Endothelial cell of umbilical vein (primary cell): ENCODE measurements around the gene SMIM38. TPM values are rescaled to one million over a fixed set of nuclear protein-coding genes. Genes with fewer than 3 reads are reported as not detected.

Experiments used
- BruUV-seq: library from RNA; stranded (reverse); fragments of 400-500 nt; replicated peaks from 2 replicates; lab custom pipeline; 2021; lab: Mats Ljungman, UMichigan
- CTCF ChIA-PET: fragments of 300-600, 350-600 bp; sonication (Branson Sonifier 250); formaldehyde crosslinking; loops from one replicate; lab custom pipeline; 2021; ENCODE audit warnings: antibody characterized with exemption, inconsistent platforms; lab: Charles Lee
- POLR2A ChIA-PET: fragments of 300-600, 350-600 bp; sonication (Branson Sonifier 250); formaldehyde crosslinking; loops from one replicate; lab custom pipeline; 2021; ENCODE audit warnings: antibody characterized with exemption, inconsistent platforms; lab: Charles Lee
- DNase-seq: peaks from one replicate; pipeline ENCODE4 v3.0.0-alpha.2; 2011; ENCODE audit warnings: low read depth, low spot score
- FAIRE-seq: peaks from 2 replicates; lab custom pipeline; 2011; peaks lifted over from hg19 to GRCh38; lab: Jason Lieb, UNC
- H2AFZ ChIP-seq: 2 replicates; pipeline ENCODE4 v1.6.0; 2012; ENCODE audit warnings: low read depth, low read length, control low read depth, inconsistent platforms
- H3K27ac ChIP-seq: 2 replicates; pipeline ENCODE4 v1.5.1; 2011; ENCODE audit warnings: low read depth, mild to moderate bottlenecking, control low read depth, low read length, moderate library complexity; ENCODE audit not compliant: insufficient read depth
- H3K27me3 ChIP-seq, 2 experiments: 2 replicates each; pipeline versions ENCODE4 v1.6.0 to v1.6.1; 2011; ENCODE audit warnings: low read length in 2 of 2, mixed read lengths in 1 of 2; ENCODE audit not compliant: control insufficient read depth in 2 of 2, insufficient read depth in 2 of 2
- H3K36me3 ChIP-seq, 2 experiments: 2 replicates in 1 of 2; 3 replicates in 1 of 2; pipeline ENCODE4 v1.5.1; 2011; ENCODE audit warnings: low read length in 2 of 2, mild to moderate bottlenecking in 1 of 2, moderate library complexity in 1 of 2; ENCODE audit not compliant: control insufficient read depth in 2 of 2, insufficient read depth in 2 of 2; ENCODE audit errors: extremely low read depth in 1 of 2
- H3K4me1 ChIP-seq: 3 replicates; pipeline ENCODE4 v1.5.1; 2011; ENCODE audit warnings: mild to moderate bottlenecking, low read length; ENCODE audit not compliant: control insufficient read depth, insufficient read depth; ENCODE audit errors: extremely low read depth
- H3K4me2 ChIP-seq: 2 replicates; pipeline ENCODE4 v1.6.1; 2011; ENCODE audit warnings: low read length, control low read depth, mixed read lengths; ENCODE audit not compliant: insufficient read depth
- H3K4me3 ChIP-seq, 3 experiments: fragments of 200-600 bp in 1 of 3; sonication (generic), shearing (Covaris generic) in 1 of 3; replicated peaks in 1 of 3; 2 replicates each; pipeline ENCODE4 v1.5.1; 2011 to 2016; ENCODE audit warnings: control low read depth in 3 of 3, low read length in 3 of 3, mild to moderate bottlenecking in 2 of 3, inconsistent platforms in 1 of 3, low read depth in 1 of 3, moderate library complexity in 1 of 3; ENCODE audit not compliant: insufficient read depth in 1 of 3
- H3K79me2 ChIP-seq: 2 replicates; pipeline ENCODE4 v1.6.0; 2012; ENCODE audit warnings: low read length, inconsistent platforms; ENCODE audit not compliant: control insufficient read depth, insufficient read depth
- H3K9ac ChIP-seq: replicated peaks from 2 replicates; pipeline ENCODE3; 2011; ENCODE audit warnings: low read length, control low read depth; ENCODE audit not compliant: insufficient read depth; ENCODE audit errors: extremely low read depth
- H3K9me1 ChIP-seq: replicated peaks from 3 replicates; pipeline ENCODE4 v1.6.0; 2011; ENCODE audit warnings: mild to moderate bottlenecking, low read length; ENCODE audit not compliant: control insufficient read depth, insufficient read depth; ENCODE audit errors: extremely low read depth
- H3K9me3 ChIP-seq: replicated peaks from 2 replicates; pipeline ENCODE4 v1.5.1; 2012; ENCODE audit warnings: low read length, inconsistent platforms; ENCODE audit not compliant: control insufficient read depth, insufficient read depth
- H4K20me1 ChIP-seq: replicated peaks from 2 replicates; pipeline ENCODE3; 2011; ENCODE audit warnings: mild to moderate bottlenecking, low read length; ENCODE audit not compliant: control insufficient read depth, insufficient read depth; ENCODE audit errors: extremely low read depth
- CTCF ChIP-seq, 2 donors: IDR thresholded peaks; 1 replicate in 1 of 2; 2 replicates in 1 of 2; pipeline ENCODE4 v1.5.1; 2011; ENCODE audit warnings: low read length in 2 of 2, mild to moderate bottlenecking in 2 of 2, moderate library complexity in 2 of 2, control low read depth in 1 of 2, inconsistent platforms in 1 of 2, low read depth in 1 of 2; ENCODE audit not compliant: insufficient read depth in 1 of 2; ENCODE audit errors: extremely low read depth in 1 of 2
- EZH2 ChIP-seq: IDR thresholded peaks from 2 replicates; pipeline ENCODE4 v1.6.1; 2012; ENCODE audit warnings: borderline replicate concordance, low read depth, mild to moderate bottlenecking, moderate library complexity, low read length, inconsistent platforms; ENCODE audit not compliant: severe bottlenecking
- FOS ChIP-seq: IDR thresholded peaks from 2 replicates; pipeline ENCODE4 v1.6.1; 2011; ENCODE audit warnings: mild to moderate bottlenecking, low read length, moderate library complexity, borderline replicate concordance; ENCODE audit not compliant: insufficient read depth
- GATA2 ChIP-seq: IDR thresholded peaks from 2 replicates; pipeline ENCODE4 v1.7.0; 2011; ENCODE audit warnings: low read depth, mild to moderate bottlenecking, moderate library complexity, mixed read lengths, low read length; ENCODE audit not compliant: insufficient read length, insufficient read depth
- JUN ChIP-seq: IDR thresholded peaks from 2 replicates; pipeline ENCODE4 v1.6.1; 2011; ENCODE audit warnings: borderline replicate concordance, low read depth; ENCODE audit not compliant: insufficient read length, insufficient read depth
- MAX ChIP-seq: IDR thresholded peaks from 2 replicates; pipeline ENCODE4 v1.6.1; 2011; ENCODE audit not compliant: insufficient read depth, insufficient read length
- MYC ChIP-seq: IDR thresholded peaks from one replicate; pipeline ENCODE4 v1.6.1; 2011; ENCODE audit warnings: mild to moderate bottlenecking, low read depth, low read length
- POLR2A ChIP-seq: IDR thresholded peaks from 2 replicates; pipeline ENCODE4 v1.6.1; 2012; ENCODE audit warnings: low read depth, mild to moderate bottlenecking, control low read depth, low read length
- POLR2AphosphoS5 ChIP-seq: IDR thresholded peaks from 2 replicates; pipeline ENCODE4 v1.6.1; 2012; ENCODE audit warnings: low read depth, mild to moderate bottlenecking, control low read depth, low read length, moderate library complexity; ENCODE audit not compliant: insufficient read depth
- dilution Hi-C: fragments of 300-500 bp; cut with MboI; formaldehyde crosslinking; loops from one replicate; pipeline ENCODE4 v1.15.0; 2019; ENCODE audit warnings: low sequenced_read_pairs; ENCODE audit not compliant: extremely low pct_ligation_motif_present
- intact Hi-C: fragments of 100-400 bp; cut with micrococcal nuclease; formaldehyde crosslinking; loops from one replicate; pipeline ENCODE4 v1.10.0; 2022
- polyA plus RNA-seq, 4 experiments: library from polyadenylated mRNA; depleted of rRNA in 3 of 4; stranded (reverse) in 3 of 4; unstranded in 1 of 4; fragments of >200 nt; gene quantifications; 2 replicates each; pipeline versions ENCODE4 v1.2.1 to v1.2.3, GENCODE V29; 2011 to 2012; ENCODE audit warnings: missing spikeins in 1 of 4
- total RNA-seq: library from RNA; stranded (reverse); gene quantifications from 2 replicates; pipeline ENCODE4 v1.2.3, GENCODE V29; 2021

SMIM38 gene
- total and polyA plus RNA-seq, 2 donors (not counting 3 experiments of a cell fraction or from before 2014, with no cell fraction given), result 0.03 TPM; not detected in 1

GRCh38 chr11:69109101-69109500 is 46.6 kb upstream of the SMIM38 start:
- CTCF ChIA-PET, result interaction anchor here (1.0 to 1.1 kb wide), 2 partner anchors 23 to 561 kb away, joined by 3 read pairs; no protein-coding TSS in a partner anchor
- intact Hi-C loops (loop anchor here (10.0 kb wide), 1 partner anchor 186 kb away; the partner anchor contains the start of gene MYEOV), dilution Hi-C loops (loop anchor here (25.0 kb wide), 1 partner anchor 553 kb away; no protein-coding TSS in a partner anchor)
- Histone ChIP-seq H3K9me1 (no peaks in the 10 kb centered on the region), H3K79me2 (no peaks in the 10 kb centered on the region), H3K4me2 (no peak overlapping the region), H3K9me3 (no peaks in the 10 kb centered on the region), H2AFZ (no peak overlapping the region), H3K4me1 (peaks cover 5% of the 10 kb centered on the region), H3K27ac (no peak overlapping the region), H3K36me3 (no peaks in the 10 kb centered on the region), H3K27me3 (peaks cover 0 to 10% of the 10 kb centered on the region in 2 experiments), H3K4me3 (no peak overlapping the region), H3K9ac (no peak overlapping the region), H4K20me1 (no peaks in the 10 kb centered on the region)
- FAIRE-seq, result no peak
- TF ChIP-seq POLR2A, result no peak
- no peak for TF ChIP-seq JUN
- no peak for TF ChIP-seq FOS
- POLR2A ChIA-PET, result no interaction called here
- no TSS peak for BruUV-seq
- no peak for DNase-seq

GRCh38 chr11:69110451-69110850 is 45.3 kb upstream of the SMIM38 start:
- dilution Hi-C loops, result loop anchor here (25.0 kb wide), 1 partner anchor 552 kb away; no protein-coding TSS in a partner anchor

More at GRCh38 chr11:69110451-69110850, 45.3 kb upstream of the SMIM38 start:
- Histone ChIP-seq H2AFZ (no peak overlapping the region), H3K27me3 (peaks cover 0 to 10% of the 10 kb centered on the region in 2 experiments), H4K20me1 (no peaks in the 10 kb centered on the region), H3K27ac (no peak overlapping the region), H3K9ac (no peak overlapping the region), H3K79me2 (no peaks in the 10 kb centered on the region), H3K4me1 (peaks cover 5% of the 10 kb centered on the region), H3K9me3 (no peaks in the 10 kb centered on the region), H3K9me1 (no peaks in the 10 kb centered on the region), H3K4me3 (no peak overlapping the region), H3K4me2 (no peak overlapping the region), H3K36me3 (no peaks in the 10 kb centered on the region)
- POLR2A ChIA-PET, result no interaction called here
- no TSS peak for BruUV-seq
- FAIRE-seq, result no peak
- DNase-seq, result no peak
- TF ChIP-seq CTCF (IDR thresholded peaks at IDR 0.05; ENCODE audit: extremely low read depth in 1 of 2, insufficient read depth in 1 of 2, low read depth in 1 of 2, low read length in 2 of 2), result no peak
- no peak for TF ChIP-seq FOS
- TF ChIP-seq POLR2A, result no peak
- TF ChIP-seq MYC, result no peak
- TF ChIP-seq POLR2AphosphoS5, result no peak
- no peak for TF ChIP-seq GATA2
- TF ChIP-seq EZH2, result no peak
- TF ChIP-seq MAX, result no peak
- no peak for TF ChIP-seq JUN
- intact Hi-C loops, result no loop called here
- CTCF ChIA-PET, result no interaction called here
